Neural cell (in vitro differentiated cells): Measurements from ENCODE around the gene BNIPL. TPM values are rescaled to one million over a fixed set of nuclear protein-coding genes. Genes with fewer than 3 reads are reported as not detected.

Experiments used
- H2AFZ ChIP-seq: fragments of 200-600, 300-800 bp; sonication (generic), shearing (Covaris generic); 2 replicates; pipeline ENCODE4 v1.6.0; 2014; ENCODE audit warnings: low read depth, mild to moderate bottlenecking, antibody characterized with exemption, low read length, moderate library complexity
- H3F3A ChIP-seq: fragments of 200-600 bp; shearing (Covaris generic); 2 replicates; pipeline ENCODE4 v1.6.1; 2016; ENCODE audit warnings: mild to moderate bottlenecking, moderate library complexity, mixed read lengths, antibody characterized with exemption, low read length; ENCODE audit not compliant: insufficient read depth, poor library complexity, severe bottlenecking
- H3K27ac ChIP-seq: fragments of 200-600, 300-800 bp; sonication (generic), shearing (Covaris generic); 2 replicates; pipeline ENCODE4 v1.5.1; 2014; ENCODE audit warnings: mild to moderate bottlenecking, low read length, moderate library complexity
- H3K27me3 ChIP-seq: fragments of 300-800, 200-600 bp; sonication (generic), shearing (Covaris generic); 2 replicates; pipeline ENCODE4 v1.6.0; 2014; ENCODE audit warnings: mild to moderate bottlenecking, low read depth, low read length, moderate library complexity; ENCODE audit not compliant: insufficient read depth
- H3K36me3 ChIP-seq: fragments of 300-800, 200-600 bp; sonication (generic), shearing (Covaris generic); 2 replicates; pipeline ENCODE4 v1.5.1; 2014; ENCODE audit warnings: mild to moderate bottlenecking, antibody characterized with exemption, low read length, moderate library complexity; ENCODE audit not compliant: insufficient read depth
- H3K4me2 ChIP-seq: fragments of 300-800, 200-600 bp; sonication (generic), shearing (Covaris generic); 2 replicates; pipeline ENCODE4 v1.6.0; 2014; ENCODE audit warnings: mild to moderate bottlenecking, low read length
- H3K4me3 ChIP-seq: fragments of 300-800, 200-600 bp; sonication (generic), shearing (Covaris generic); 2 replicates; pipeline ENCODE4 v1.5.1; 2014; ENCODE audit warnings: mild to moderate bottlenecking, low read length, moderate library complexity
- H3K79me2 ChIP-seq: fragments of 200-600 bp; shearing (Covaris generic); replicated peaks from 2 replicates; pipeline ENCODE4 v1.6.0; 2014; ENCODE audit warnings: mild to moderate bottlenecking, low read length, moderate library complexity; ENCODE audit not compliant: insufficient read depth
- H3K9ac ChIP-seq: fragments of 300-800, 200-600 bp; sonication (generic), shearing (Covaris generic); 2 replicates; pipeline ENCODE4 v1.6.1; 2016; ENCODE audit warnings: mild to moderate bottlenecking, low read length, mixed read lengths
- H3K9me2 ChIP-seq: fragments of 200-600 bp; shearing (Covaris generic); 2 replicates; pipeline ENCODE4 v1.6.1; 2016; ENCODE audit warnings: mild to moderate bottlenecking, low read length, mixed read lengths; ENCODE audit not compliant: insufficient read depth
- H3K9me3 ChIP-seq: fragments of 200-600, 300-800 bp; sonication (generic), shearing (Covaris generic); 2 replicates; pipeline ENCODE4 v1.6.1; 2016; ENCODE audit warnings: mild to moderate bottlenecking, mixed run types, low read length, moderate library complexity, mixed read lengths
- H4K20me1 ChIP-seq: fragments of 200-600 bp; shearing (Covaris generic); 2 replicates; pipeline ENCODE4 v1.6.1; 2016; ENCODE audit warnings: mild to moderate bottlenecking, mixed run types; ENCODE audit not compliant: insufficient read depth
- EP300 ChIP-seq: fragments of 450-650 bp; conservative IDR thresholded peaks from 2 replicates; pipeline ENCODE4 v1.6.1; 2014; ENCODE audit warnings: antibody characterized with exemption, mild to moderate bottlenecking, moderate library complexity; ENCODE audit not compliant: poor library complexity, severe bottlenecking
- EZH2 ChIP-seq: fragments of 200-600, 300-800 bp; shearing (Covaris generic), sonication (generic); IDR thresholded peaks from 2 replicates; pipeline ENCODE4 v1.6.1; 2014; ENCODE audit warnings: antibody characterized with exemption, low read length, borderline replicate concordance, mild to moderate bottlenecking; ENCODE audit not compliant: insufficient read depth, poor library complexity, severe bottlenecking
- MXI1 ChIP-seq: fragments of 450-650 bp; conservative IDR thresholded peaks from 2 replicates; pipeline ENCODE4 v1.6.1; 2014; ENCODE audit warnings: antibody characterized with exemption, mild to moderate bottlenecking; ENCODE audit not compliant: poor library complexity, severe bottlenecking
- POLR2AphosphoS5 ChIP-seq: IDR thresholded peaks from 2 replicates; pipeline ENCODE4 v1.6.1; 2012
- RAD21 ChIP-seq: fragments of 450-650 bp; conservative IDR thresholded peaks from 2 replicates; pipeline ENCODE4 v1.6.1; 2014; ENCODE audit warnings: antibody characterized with exemption, mild to moderate bottlenecking, moderate library complexity
- SMC3 ChIP-seq: fragments of 450-650 bp; conservative IDR thresholded peaks from 2 replicates; pipeline ENCODE4 v1.6.1; 2014; ENCODE audit warnings: antibody characterized with exemption, mild to moderate bottlenecking, moderate library complexity; ENCODE audit not compliant: poor library complexity
- TAF1 ChIP-seq: IDR thresholded peaks from 2 replicates; pipeline ENCODE4 v1.6.1; 2012; ENCODE audit warnings: low read depth
- polyA plus RNA-seq: library from polyadenylated mRNA; depleted of rRNA; stranded (reverse); fragments of >200 nt; gene quantifications from 2 replicates; pipeline ENCODE4 v1.2.3, GENCODE V29; 2014
- TF ChIP-seq, protein P1 (sequence below): fragments of 450-650 bp; IDR thresholded peaks from 2 replicates; pipeline ENCODE4 v1.5.1; 2014; ENCODE audit warnings: antibody characterized with exemption, mild to moderate bottlenecking, moderate library complexity; ENCODE audit not compliant: poor library complexity, severe bottlenecking
- TF ChIP-seq, protein P2 (sequence below): IDR thresholded peaks from 2 replicates; pipeline ENCODE4 v1.6.1; 2012; ENCODE audit warnings: borderline replicate concordance

Gene BNIPL
- polyA plus RNA-seq, 1 donor from 2014 or later, result 0.33 TPM

DNA sequence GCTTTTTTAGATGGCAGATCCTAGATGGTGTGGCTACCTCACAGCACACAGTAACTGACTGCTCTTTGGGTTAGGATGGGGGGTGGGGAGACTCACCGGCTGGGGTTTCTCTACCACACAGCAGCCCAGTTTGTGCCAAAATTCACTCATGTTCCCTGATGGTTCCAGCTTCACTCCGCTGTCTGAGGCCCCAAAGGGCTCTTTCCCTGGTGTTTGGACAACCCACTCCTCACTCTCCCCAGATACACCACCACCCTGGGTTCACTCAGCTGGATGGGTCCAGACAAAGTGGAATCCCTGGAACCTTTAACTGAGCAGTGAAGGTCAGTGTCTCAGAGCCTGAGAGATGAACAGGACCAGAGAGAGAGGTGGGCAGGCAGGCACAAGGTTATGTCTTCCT, 19.2 kb downstream of the BNIPL start:
- Histone ChIP-seq H3K9ac (no peak overlapping the region), H3K27ac (no peak overlapping the region), H3K4me3 (no peak overlapping the region), H3K9me2 (no peaks in the 10 kb centered on the region), H3F3A (peaks cover 1% of the 10 kb centered on the region), H3K9me3 (no peaks in the 10 kb centered on the region), H4K20me1 (no peaks in the 10 kb centered on the region), H2AFZ (no peak overlapping the region), H3K36me3 (peaks cover 4% of the 10 kb centered on the region), H3K4me2 (no peak overlapping the region), H3K79me2 (peaks cover 36% of the 10 kb centered on the region), H3K27me3 (no peaks in the 10 kb centered on the region)
- TF ChIP-seq SMC3 (no peak), EZH2 (no peak), EP300 (no peak), MXI1 (no peak), RAD21 (no peak), POLR2AphosphoS5 (no peak), TAF1 (no peak)
- TF ChIP-seq, protein P1, sequence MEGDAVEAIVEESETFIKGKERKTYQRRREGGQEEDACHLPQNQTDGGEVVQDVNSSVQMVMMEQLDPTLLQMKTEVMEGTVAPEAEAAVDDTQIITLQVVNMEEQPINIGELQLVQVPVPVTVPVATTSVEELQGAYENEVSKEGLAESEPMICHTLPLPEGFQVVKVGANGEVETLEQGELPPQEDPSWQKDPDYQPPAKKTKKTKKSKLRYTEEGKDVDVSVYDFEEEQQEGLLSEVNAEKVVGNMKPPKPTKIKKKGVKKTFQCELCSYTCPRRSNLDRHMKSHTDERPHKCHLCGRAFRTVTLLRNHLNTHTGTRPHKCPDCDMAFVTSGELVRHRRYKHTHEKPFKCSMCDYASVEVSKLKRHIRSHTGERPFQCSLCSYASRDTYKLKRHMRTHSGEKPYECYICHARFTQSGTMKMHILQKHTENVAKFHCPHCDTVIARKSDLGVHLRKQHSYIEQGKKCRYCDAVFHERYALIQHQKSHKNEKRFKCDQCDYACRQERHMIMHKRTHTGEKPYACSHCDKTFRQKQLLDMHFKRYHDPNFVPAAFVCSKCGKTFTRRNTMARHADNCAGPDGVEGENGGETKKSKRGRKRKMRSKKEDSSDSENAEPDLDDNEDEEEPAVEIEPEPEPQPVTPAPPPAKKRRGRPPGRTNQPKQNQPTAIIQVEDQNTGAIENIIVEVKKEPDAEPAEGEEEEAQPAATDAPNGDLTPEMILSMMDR, result no peak
- TF ChIP-seq, protein P2, sequence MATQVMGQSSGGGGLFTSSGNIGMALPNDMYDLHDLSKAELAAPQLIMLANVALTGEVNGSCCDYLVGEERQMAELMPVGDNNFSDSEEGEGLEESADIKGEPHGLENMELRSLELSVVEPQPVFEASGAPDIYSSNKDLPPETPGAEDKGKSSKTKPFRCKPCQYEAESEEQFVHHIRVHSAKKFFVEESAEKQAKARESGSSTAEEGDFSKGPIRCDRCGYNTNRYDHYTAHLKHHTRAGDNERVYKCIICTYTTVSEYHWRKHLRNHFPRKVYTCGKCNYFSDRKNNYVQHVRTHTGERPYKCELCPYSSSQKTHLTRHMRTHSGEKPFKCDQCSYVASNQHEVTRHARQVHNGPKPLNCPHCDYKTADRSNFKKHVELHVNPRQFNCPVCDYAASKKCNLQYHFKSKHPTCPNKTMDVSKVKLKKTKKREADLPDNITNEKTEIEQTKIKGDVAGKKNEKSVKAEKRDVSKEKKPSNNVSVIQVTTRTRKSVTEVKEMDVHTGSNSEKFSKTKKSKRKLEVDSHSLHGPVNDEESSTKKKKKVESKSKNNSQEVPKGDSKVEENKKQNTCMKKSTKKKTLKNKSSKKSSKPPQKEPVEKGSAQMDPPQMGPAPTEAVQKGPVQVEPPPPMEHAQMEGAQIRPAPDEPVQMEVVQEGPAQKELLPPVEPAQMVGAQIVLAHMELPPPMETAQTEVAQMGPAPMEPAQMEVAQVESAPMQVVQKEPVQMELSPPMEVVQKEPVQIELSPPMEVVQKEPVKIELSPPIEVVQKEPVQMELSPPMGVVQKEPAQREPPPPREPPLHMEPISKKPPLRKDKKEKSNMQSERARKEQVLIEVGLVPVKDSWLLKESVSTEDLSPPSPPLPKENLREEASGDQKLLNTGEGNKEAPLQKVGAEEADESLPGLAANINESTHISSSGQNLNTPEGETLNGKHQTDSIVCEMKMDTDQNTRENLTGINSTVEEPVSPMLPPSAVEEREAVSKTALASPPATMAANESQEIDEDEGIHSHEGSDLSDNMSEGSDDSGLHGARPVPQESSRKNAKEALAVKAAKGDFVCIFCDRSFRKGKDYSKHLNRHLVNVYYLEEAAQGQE, result no peak

DNA sequence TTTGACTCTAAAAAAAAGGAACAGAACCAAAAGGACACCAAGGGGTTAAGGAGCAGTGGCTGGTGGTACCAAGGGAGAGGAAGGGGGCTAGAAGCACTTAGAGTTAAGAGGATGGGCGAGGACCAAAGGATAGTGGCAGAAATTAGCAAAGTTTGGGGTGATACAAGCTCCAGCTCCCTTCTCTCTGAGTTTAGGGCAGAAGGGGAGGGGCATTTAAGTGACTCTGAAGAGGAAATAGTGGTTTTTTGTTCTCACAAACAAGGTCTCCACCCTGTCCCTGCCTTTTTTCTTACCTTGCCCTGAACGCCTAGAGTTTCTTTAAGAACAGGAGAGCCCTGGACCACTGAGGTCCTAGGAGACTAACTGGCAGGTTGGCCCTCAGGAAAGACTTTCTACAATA, 19.8 kb downstream of the BNIPL start:
- peaks cover 6% of the 10 kb centered on the region for H3F3A ChIP-seq
- H3K9me2 ChIP-seq, result no peaks in the 10 kb centered on the region
- H3K4me3 ChIP-seq, result no peak overlapping the region
- H3K9ac ChIP-seq, result no peak overlapping the region
- H3K27me3 ChIP-seq, result no peaks in the 10 kb centered on the region
- H2AFZ ChIP-seq, result no peak overlapping the region
- H3K4me2 ChIP-seq, result no peak overlapping the region
- peaks cover 4% of the 10 kb centered on the region for H3K36me3 ChIP-seq
- no peak overlapping the region for H3K27ac ChIP-seq
- peaks cover 42% of the 10 kb centered on the region for H3K79me2 ChIP-seq
- no peaks in the 10 kb centered on the region for H4K20me1 ChIP-seq
- no peaks in the 10 kb centered on the region for H3K9me3 ChIP-seq
- TF ChIP-seq, protein P2, result no peak
- TF ChIP-seq MXI1, result no peak
- no peak for TF ChIP-seq POLR2AphosphoS5
- no peak for TF ChIP-seq EZH2
- no peak for TF ChIP-seq EP300
- no peak for TF ChIP-seq SMC3
- no peak for TF ChIP-seq TAF1
- TF ChIP-seq, protein P1, result no peak
- TF ChIP-seq RAD21, result no peak
